WTC11 (cell line): ENCODE data around the gene SLC1A3. TPM values are rescaled to one million over a fixed set of nuclear protein-coding genes. Genes with fewer than 3 reads are reported as not detected.

ENCODE experiments used
- ATAC-seq: fragments of 200-7000 bp; cut with Tn5 transposase; 2 replicates; pipeline ENCODE4 v1.10.0; 2021; ENCODE audit warnings: mild to moderate bottlenecking, moderate library complexity
- CTCF ChIA-PET: fragments of 300-600 bp; sonication (Branson Sonifier 250); formaldehyde crosslinking; loops from one replicate; lab custom pipeline; 2021; ENCODE audit warnings: antibody characterized with exemption; lab: Charles Lee
- POLR2A ChIA-PET: fragments of 350-600 bp; sonication (Branson Sonifier 250); formaldehyde crosslinking; loops from one replicate; lab custom pipeline; 2021; ENCODE audit warnings: antibody characterized with exemption; lab: Charles Lee
- DNase-seq: peaks from one replicate; pipeline ENCODE4 v3.0.0; 2021; ENCODE audit warnings: low spot score
- H3K27ac Mint-ChIP-seq: 2 replicates; pipeline ENCODE4 v1.8.0; 2021; ENCODE audit warnings: mixed read lengths
- H3K27me3 Mint-ChIP-seq: 2 replicates; pipeline ENCODE4 v1.8.0; 2021; ENCODE audit warnings: low read depth, mild to moderate bottlenecking, moderate library complexity, mixed read lengths
- H3K36me3 Mint-ChIP-seq: 2 replicates; pipeline ENCODE4 v1.8.0; 2021; ENCODE audit warnings: mixed read lengths
- H3K4me1 Mint-ChIP-seq: 2 replicates; pipeline ENCODE4 v1.8.0; 2022; ENCODE audit warnings: mixed read lengths
- H3K4me3 Mint-ChIP-seq: 2 replicates; pipeline ENCODE4 v1.8.0; 2021; ENCODE audit warnings: mild to moderate bottlenecking, moderate library complexity, mixed read lengths
- H3K9me3 Mint-ChIP-seq: 2 replicates; pipeline ENCODE4 v1.8.0; 2021; ENCODE audit warnings: mixed read lengths
- ARID4B ChIP-seq: sonication (generic); formaldehyde crosslinking; IDR thresholded peaks from 2 replicates; pipeline ENCODE4 v1.8.0; 2023; ENCODE audit warnings: missing genetic modification reagents, mild to moderate bottlenecking, borderline replicate concordance
- ATF2 ChIP-seq: sonication (generic); formaldehyde crosslinking; IDR thresholded peaks from 2 replicates; pipeline ENCODE4 v1.8.1; 2022; ENCODE audit warnings: low read depth, missing genetic modification reagents, borderline replicate concordance
- CREM ChIP-seq: sonication (generic); formaldehyde crosslinking; IDR thresholded peaks from 2 replicates; pipeline ENCODE4 v1.8.1; 2022; ENCODE audit warnings: mild to moderate bottlenecking, missing genetic modification reagents, moderate library complexity
- CTCF ChIP-seq: fragments of 200-600 bp; IDR thresholded peaks from 2 replicates; pipeline ENCODE4 v1.8.0; 2022; ENCODE audit warnings: antibody characterized with exemption
- E2F4 ChIP-seq: sonication (generic); formaldehyde crosslinking; IDR thresholded peaks from 2 replicates; pipeline ENCODE4 v1.8.1; 2022; ENCODE audit warnings: low read depth, mild to moderate bottlenecking, moderate library complexity, missing genetic modification reagents, borderline replicate concordance
- E2F5 ChIP-seq: sonication (generic); formaldehyde crosslinking; IDR thresholded peaks from 2 replicates; pipeline ENCODE4 v1.8.1; 2022; ENCODE audit warnings: mild to moderate bottlenecking, moderate library complexity, missing genetic modification reagents
- FOXJ3 ChIP-seq: sonication (generic); formaldehyde crosslinking; IDR thresholded peaks from 2 replicates; pipeline ENCODE4 v1.9.0; 2021; ENCODE audit warnings: missing genetic modification reagents, mild to moderate bottlenecking, borderline replicate concordance
- HMGXB4 ChIP-seq: sonication (generic); formaldehyde crosslinking; IDR thresholded peaks from 2 replicates; pipeline ENCODE4 v1.8.1; 2023; ENCODE audit warnings: mild to moderate bottlenecking, moderate library complexity, missing genetic modification reagents
- IRF1 ChIP-seq: sonication (generic); formaldehyde crosslinking; IDR thresholded peaks from 2 replicates; pipeline ENCODE4 v1.8.0; 2023; ENCODE audit warnings: missing genetic modification reagents
- KAT7 ChIP-seq: sonication (generic); formaldehyde crosslinking; IDR thresholded peaks from 2 replicates; pipeline ENCODE4 v1.8.1; 2023; ENCODE audit warnings: missing genetic modification reagents, mild to moderate bottlenecking, borderline replicate concordance
- MLX ChIP-seq: sonication (generic); formaldehyde crosslinking; IDR thresholded peaks from 2 replicates; pipeline ENCODE4 v1.8.1; 2023; ENCODE audit warnings: mild to moderate bottlenecking, missing genetic modification reagents, moderate library complexity
- NFATC4 ChIP-seq: fragments of 250-450 bp; sonication (Bioruptor Pico); IDR thresholded peaks from 2 replicates; pipeline ENCODE4 v1.9.0; 2021; ENCODE audit warnings: mild to moderate bottlenecking
- OVOL2 ChIP-seq: fragments of 250-450 bp; sonication (Bioruptor Pico); IDR thresholded peaks from 2 replicates; pipeline ENCODE4 v1.9.0; 2021; ENCODE audit warnings: mild to moderate bottlenecking, borderline replicate concordance
- SOX15 ChIP-seq: fragments of 250-450 bp; sonication (Bioruptor Pico); IDR thresholded peaks from 2 replicates; pipeline ENCODE4 v1.9.0; 2021; ENCODE audit warnings: mild to moderate bottlenecking
- TCF7 ChIP-seq: sonication (generic); formaldehyde crosslinking; IDR thresholded peaks from 2 replicates; pipeline ENCODE4 v1.8.0; 2022; ENCODE audit warnings: mild to moderate bottlenecking, low read depth, missing genetic modification reagents, moderate library complexity
- TEAD4 ChIP-seq: sonication (generic); formaldehyde crosslinking; IDR thresholded peaks from 2 replicates; pipeline ENCODE4 v1.8.0; 2022; ENCODE audit warnings: mild to moderate bottlenecking, missing genetic modification reagents
- ZNF512 ChIP-seq: sonication (generic); formaldehyde crosslinking; IDR thresholded peaks from 2 replicates; pipeline ENCODE4 v1.8.1; 2022; ENCODE audit warnings: missing genetic modification reagents, borderline replicate concordance
- ZSCAN18 ChIP-seq: fragments of 250-450 bp; sonication (Bioruptor Pico); IDR thresholded peaks from 2 replicates; pipeline ENCODE4 v2.1.2; 2022; ENCODE audit warnings: mild to moderate bottlenecking, moderate library complexity
- total RNA-seq: library from RNA; stranded (reverse); gene quantifications from 3 replicates; pipeline ENCODE4 v1.2.3, GENCODE V29; 2021

The SLC1A3 gene
- total RNA-seq, 1 experiment from 2014 or later: 77.9 TPM

GRCh38 chr5:36692791-36693763, 86.7 kb downstream of the SLC1A3 start:
- peak; percentile 72 for ATAC-seq
- H3K4me3 Mint-ChIP-seq: peak overlapping the region; percentile 65
- no peak overlapping the region for H3K27ac Mint-ChIP-seq
- H3K36me3 Mint-ChIP-seq: no peaks in the 10 kb centered on the region
- peak; percentile 87 for DNase-seq
- ChIA-PET CTCF (interaction anchor here (0.7 to 2.6 kb wide), 22 partner anchors 37 to 515 kb away, joined by 3 to 29 read pairs (median 3); partner anchors contain the start of gene NADK2), POLR2A (no interaction called here)
- H3K27me3 Mint-ChIP-seq: peaks cover 41% of the 10 kb centered on the region
- peaks cover 32% of the 10 kb centered on the region for H3K4me1 Mint-ChIP-seq
- no peaks in the 10 kb centered on the region for H3K9me3 Mint-ChIP-seq
- TF ChIP-seq E2F4 (CRISPR knock-in tag) (no peak), TCF7 (CRISPR knock-in tag) (no peak), ZSCAN18 (CRISPR knock-in tag) (no peak), OVOL2 (CRISPR knock-in tag) (no peak), ZNF512 (no peak), NFATC4 (CRISPR knock-in tag) (no peak), IRF1 (CRISPR knock-in tag) (no peak), MLX (CRISPR knock-in tag) (no peak), FOXJ3 (CRISPR knock-in tag) (no peak), KAT7 (CRISPR knock-in tag) (no peak), CTCF (peak; percentile 29; the same call in 1 of the 2 replicates), CREM (CRISPR knock-in tag) (no peak), SOX15 (CRISPR knock-in tag) (no peak), ARID4B (CRISPR knock-in tag) (0 out of 2 replicates have a peak, but pooled peaks have one; percentile 33), HMGXB4 (CRISPR knock-in tag) (0 out of 2 replicates have a peak, but pooled peaks have one; percentile 69), E2F5 (CRISPR knock-in tag) (no peak), TEAD4 (CRISPR knock-in tag) (no peak), ATF2 (CRISPR knock-in tag) (no peak)
